HG03378 (cell line): Measurements from ENCODE around the gene PPP1R15A.
"Not testable (repeated sequence)": the region's sequence is repeated elsewhere in the genome, so short reads cannot be mapped to it uniquely, and the experiment has no call there.

Source experiments
- ATAC-seq: cut with Tn5 transposase; IDR thresholded peaks from one replicate; pipeline ENCODE4 v1.9.1; 2021; ENCODE audit warnings: mild to moderate bottlenecking, moderate library complexity; ENCODE audit not compliant: unreplicated experiment

Gene PPP1R15A

DNA sequence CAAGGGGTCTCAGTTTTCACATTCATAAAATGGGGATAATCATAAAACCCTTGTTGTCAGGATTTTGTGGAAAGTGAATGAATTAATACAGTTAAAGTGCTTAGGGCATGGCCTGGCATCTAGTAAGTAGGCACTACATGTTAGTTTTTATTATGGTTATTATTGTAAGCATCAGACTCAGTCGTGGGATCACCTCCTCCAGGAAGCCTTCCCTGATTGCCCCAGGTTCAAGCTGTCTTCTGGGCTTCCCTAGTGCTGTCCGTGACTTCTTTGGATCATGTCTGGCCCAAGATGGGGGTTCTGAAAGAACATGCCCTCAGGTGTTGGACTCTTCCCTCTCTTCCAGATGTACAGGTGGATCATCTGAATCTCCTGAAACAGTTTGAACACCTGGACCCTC, 38.6 kb downstream of the PPP1R15A start:
- no peak for ATAC-seq

DNA sequence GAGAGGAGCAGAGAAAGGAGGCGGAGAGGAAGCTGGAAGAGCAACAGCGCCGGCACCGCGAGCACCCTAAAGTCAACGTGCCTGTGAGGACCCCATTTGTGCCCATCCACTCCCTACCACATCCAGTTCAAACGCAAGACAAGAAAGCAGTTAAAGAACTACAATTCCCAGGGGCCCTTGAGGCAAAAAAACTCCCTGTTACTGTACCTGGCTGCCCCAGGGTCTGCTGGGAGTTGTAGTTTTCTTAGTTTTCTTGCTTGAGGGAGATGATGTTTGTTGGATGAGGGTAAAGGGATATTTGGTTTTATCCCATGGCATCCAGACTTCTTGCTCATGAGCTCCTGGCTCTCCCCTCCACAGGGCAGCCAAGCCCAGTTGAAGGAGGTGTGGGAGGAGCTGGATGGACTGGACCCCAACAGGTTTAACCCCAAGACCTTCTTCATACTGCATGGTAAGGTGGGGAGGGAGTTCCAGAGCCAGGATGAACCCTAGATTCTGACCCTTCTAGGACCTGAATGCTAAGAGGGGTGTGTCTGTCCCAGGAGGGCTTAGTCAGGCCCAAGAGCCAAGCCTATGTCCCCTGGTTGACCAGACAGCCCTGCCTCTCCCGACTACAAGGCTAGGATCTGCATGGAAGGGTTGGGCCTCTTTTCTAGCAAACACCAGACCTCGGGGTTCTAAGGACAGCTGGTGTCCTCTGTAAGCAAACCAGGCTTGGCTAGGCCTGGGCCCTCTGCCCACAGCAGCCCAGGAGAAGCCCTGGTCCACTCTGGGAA, 41.1 kb downstream of the PPP1R15A start:
- ATAC-seq, result no peak

DNA sequence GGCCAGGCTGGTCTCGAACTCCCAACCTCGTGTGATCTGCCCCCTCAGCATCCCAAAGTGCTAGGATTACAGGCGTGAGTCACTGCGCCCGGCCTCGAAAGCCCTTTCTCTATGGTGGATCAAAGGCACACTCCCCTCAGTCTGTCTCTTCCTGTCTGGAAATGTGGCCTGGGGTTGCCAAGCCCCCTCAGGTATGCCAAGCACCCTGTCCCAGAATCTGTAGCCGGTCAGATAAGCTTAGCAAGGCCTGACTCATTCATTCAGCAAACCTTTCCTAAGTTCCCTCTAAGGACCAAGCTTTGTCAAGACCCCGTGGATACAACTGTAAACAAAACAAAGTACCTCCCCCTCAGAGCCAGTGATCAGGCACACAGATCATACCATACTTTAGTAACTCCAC, 42.0 kb downstream of the PPP1R15A start:
- ATAC-seq, result no peak

DNA sequence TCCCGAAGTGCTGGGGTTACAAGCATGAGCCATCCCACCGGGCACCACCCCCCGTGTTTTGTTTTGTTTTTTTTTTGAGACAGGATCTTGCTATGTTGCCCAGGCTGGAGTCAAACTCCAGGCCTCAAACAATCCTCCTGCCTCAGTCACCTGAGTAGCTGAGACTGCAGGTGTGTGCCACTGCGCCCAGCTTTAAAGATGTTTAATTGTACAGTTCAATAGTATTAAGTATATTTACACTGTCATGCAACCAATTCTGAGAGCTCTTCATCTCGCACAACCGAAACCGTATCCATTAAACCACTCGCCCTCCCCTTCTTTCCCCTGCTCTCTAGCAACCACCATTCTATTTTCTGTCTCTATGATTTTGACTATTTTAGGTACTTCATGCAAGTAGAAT, 43.5 kb downstream of the PPP1R15A start:
- no peak for ATAC-seq

DNA sequence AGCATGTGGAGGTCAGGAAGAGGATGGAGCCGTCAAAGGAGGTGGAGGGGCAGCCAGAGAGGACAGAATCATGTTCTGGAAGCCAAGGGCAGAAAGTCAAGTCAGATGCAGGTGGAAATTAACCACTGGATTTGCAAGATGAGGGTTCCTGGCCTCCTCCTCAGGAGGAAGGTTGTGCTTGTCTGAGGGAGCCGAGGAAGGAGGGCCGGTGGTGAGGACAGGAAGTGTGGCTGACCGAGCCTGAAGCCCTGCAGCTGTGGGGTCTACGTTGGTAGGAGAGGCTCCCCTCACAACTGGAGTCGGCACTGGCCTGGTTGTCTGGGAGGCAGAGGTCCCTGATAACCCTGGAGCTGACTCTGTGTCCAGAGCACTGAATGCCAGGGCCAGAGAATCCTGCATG, 45.9 kb downstream of the PPP1R15A start:
- ATAC-seq, result no peak

DNA sequence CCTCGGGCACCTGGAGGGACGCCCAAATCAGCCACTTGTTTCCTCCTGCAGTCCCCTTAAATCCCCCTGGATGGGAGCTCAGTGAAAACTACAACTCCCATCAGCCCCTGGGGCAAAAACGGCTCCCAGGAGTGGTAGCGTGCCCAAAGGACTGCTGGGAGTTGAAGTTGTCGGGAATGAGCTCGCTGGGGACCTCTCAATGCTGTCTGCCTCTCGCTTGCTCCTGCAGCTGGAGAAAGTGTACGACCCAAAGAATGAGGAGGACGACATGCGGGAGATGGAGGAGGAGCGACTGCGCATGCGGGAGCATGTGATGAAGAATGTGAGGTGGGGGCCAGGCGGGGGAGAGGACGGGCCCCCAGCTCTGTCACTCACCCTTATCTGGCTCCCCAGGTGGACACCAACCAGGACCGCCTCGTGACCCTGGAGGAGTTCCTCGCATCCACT, 46.6 kb downstream of the PPP1R15A start:
- ATAC-seq, result no peak

DNA sequence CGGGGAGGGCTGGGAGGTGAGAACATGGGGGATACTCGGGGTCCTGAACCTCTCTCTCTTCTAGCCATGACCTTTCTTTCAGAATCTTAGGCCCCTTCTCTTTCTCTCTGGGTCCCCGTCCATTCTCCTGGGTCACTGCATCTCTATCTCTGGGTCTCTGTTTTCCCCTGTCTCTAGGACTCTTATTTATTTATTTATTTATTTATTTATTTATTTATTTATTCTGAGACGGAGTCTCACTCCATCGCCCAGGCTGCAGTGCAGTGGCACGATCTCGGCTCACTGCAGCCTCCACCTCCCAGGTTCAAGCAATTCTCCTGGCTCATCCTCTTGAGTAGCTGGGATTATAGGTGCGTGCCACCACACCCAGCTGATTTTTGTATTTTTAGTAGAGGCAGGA, 47.0 kb downstream of the PPP1R15A start:
- not testable (repeated sequence) for ATAC-seq

DNA sequence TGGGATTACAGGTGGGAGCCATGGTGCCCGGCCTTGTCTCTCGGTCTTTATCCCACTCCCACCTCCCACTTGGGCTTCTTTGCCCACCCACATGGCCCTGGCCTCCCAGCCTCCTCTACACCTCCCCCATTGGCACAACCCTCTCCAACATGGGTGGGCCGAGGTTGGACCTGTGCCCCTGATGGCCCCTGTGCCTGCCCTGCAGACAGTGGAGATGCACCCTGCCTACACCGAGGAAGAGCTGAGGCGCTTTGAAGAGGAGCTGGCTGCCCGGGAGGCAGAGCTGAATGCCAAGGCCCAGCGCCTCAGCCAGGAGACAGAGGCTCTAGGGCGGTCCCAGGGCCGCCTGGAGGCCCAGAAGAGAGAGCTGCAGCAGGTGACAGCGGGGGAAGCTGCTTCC, 48.7 kb downstream of the PPP1R15A start:
- no peak for ATAC-seq

DNA sequence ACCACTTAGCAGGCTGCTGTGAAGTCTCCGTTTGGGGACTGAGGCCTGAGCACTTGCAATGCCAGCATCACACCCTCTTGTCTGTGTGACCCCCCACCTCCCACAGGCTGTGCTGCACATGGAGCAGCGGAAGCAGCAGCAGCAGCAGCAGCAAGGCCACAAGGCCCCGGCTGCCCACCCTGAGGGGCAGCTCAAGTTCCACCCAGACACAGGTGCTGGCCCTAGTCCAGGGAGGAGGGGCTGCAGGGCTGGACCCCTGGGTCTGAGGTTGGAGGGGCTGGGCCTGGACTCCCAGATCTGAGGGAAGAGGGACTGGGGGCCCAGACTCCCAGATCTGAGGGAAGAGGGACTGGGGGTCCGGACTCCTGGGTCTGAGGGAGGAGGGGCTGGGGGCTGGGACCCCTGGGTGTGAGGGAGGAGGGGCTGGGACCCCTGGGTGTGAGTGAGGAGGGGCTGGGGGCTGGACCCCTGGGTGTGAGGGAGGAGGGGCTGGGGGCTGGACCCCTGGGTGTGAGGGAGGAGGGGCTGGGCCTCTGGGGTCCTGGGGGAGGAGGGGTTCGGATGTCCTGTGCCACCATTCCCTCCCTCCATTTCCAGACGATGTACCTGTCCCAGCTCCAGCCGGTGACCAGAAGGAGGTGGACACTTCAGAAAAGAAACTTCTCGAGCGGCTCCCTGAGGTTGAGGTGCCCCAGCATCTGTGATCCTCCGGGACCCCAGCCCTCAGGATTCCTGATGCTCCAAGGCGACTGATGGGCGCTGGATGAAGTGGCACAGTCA, 49.7 kb downstream of the PPP1R15A start:
- ATAC-seq, result no peak

DNA sequence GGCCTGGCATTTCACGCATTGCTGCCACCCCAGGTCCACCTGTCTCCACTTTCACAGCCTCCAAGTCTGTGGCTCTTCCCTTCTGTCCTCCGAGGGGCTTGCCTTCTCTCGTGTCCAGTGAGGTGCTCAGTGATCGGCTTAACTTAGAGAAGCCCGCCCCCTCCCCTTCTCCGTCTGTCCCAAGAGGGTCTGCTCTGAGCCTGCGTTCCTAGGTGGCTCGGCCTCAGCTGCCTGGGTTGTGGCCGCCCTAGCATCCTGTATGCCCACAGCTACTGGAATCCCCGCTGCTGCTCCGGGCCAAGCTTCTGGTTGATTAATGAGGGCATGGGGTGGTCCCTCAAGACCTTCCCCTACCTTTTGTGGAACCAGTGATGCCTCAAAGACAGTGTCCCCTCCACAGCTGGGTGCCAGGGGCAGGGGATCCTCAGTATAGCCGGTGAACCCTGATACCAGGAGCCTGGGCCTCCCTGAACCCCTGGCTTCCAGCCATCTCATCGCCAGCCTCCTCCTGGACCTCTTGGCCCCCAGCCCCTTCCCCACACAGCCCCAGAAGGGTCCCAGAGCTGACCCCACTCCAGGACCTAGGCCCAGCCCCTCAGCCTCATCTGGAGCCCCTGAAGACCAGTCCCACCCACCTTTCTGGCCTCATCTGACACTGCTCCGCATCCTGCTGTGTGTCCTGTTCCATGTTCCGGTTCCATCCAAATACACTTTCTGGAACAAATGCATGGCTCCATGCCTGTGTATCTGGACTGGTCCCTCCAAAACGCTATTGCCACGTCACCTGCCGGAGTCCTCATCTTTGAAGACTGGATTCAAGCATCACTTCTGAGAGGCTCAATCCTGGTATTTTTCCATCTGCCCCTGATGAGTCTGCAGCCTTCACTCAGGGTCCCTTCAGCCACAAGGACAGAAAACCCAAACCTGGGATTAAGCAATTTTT, 50.6 kb downstream of the PPP1R15A start:
- ATAC-seq, result no peak

DNA sequence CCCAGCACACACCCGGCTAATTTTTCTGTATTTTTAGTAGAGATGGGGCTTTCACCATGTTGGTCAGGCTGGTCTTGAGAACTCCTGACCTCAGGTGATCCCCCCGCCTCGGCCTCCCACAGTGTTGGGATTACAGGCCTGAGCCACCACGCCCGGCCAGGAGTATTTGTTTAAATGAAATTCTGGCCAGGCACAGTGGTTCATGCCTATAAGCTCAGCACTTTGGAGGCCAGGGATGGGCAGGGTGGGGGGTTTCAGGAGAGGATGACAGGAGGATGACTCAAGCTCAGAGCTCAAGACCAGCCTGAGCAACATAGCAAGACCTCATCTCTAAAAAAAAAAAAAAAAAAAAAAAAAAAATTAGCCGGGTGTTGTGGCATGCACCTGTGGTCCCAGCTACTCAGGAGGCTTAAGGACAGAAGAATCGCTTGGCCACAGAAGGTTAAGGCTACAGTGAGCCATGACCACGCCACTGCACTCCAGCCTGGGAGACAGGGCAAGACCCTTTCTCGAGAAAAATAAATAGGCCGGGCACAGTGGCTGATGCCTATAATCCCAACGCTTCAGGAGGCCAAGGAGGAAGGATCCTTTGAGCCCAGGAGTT, 53.1 kb downstream of the PPP1R15A start:
- ATAC-seq, result no peak
